Hepatocyte (in vitro differentiated cells): Measurements from ENCODE around the gene CTNNBIP1.

Experiments used
- CTCF ChIP-seq: fragments of 200-600 bp; sonication (generic); IDR thresholded peaks from 2 replicates; pipeline ENCODE4 v1.5.1; 2016; ENCODE audit warnings: antibody characterized with exemption, mild to moderate bottlenecking; ENCODE audit not compliant: poor library complexity
- EZH2 ChIP-seq: fragments of 200-600 bp; sonication (generic); IDR thresholded peaks from 2 replicates; pipeline ENCODE4 v1.6.1; 2016; ENCODE audit warnings: antibody characterized with exemption, mild to moderate bottlenecking, borderline replicate concordance
- EZH2phosphoT487 ChIP-seq: fragments of 200-600 bp; sonication (generic); IDR thresholded peaks from one replicate; pipeline ENCODE4 v1.6.1; 2018; ENCODE audit warnings: antibody characterized with exemption, mild to moderate bottlenecking, low read depth, moderate library complexity; ENCODE audit not compliant: unreplicated experiment, severe bottlenecking

DNA sequence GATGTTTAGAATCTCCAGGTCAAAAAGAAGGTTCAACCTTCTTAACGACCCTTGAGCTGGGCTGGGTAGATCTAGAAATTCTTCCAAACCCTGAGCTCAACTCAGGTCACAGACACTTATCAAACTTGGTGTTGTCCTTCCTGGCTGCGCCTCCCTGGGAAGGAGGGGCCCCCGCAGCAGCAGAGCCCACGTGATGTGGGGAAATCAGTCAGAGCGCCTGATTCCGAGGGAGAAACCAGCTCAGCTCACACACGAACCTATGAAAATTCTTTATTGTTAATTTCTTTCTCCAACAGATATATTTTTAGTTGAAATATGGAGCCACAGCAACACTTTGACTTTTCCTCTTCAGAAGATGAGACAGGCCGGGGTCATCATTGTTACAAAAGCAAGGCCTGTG is 62.0 kb downstream of the CTNNBIP1 start:
- TF ChIP-seq CTCF (no peak), EZH2 (no peak), EZH2phosphoT487 (no peak)
